ENCODE data around the gene LRRK1.

GRCh38 chr15:101043911-101044624 is 124.9 kb downstream of the LRRK1 start:
- no peak for TF ChIP-seq CTCF (IDR thresholded peaks at IDR 0.05)
- TF ChIP-seq EZH2 (IDR thresholded peaks at IDR 0.05; ENCODE audit: borderline replicate concordance, insufficient read depth, low read depth, low read length, poor library complexity, severe bottlenecking) = no peak
